K562 (cell line): ENCODE results near the gene DYRK2. TPM values are rescaled to one million over a fixed set of nuclear protein-coding genes. Genes with fewer than 3 reads are reported as not detected.

Source experiments
- ATAC-seq: fragments of 200-7000 bp; cut with Tn5 transposase; 3 replicates; pipeline ENCODE4 v1.9.1; 2020; ENCODE audit warnings: moderate library complexity
- BruUV-seq: library from RNA; stranded (reverse); fragments of 400-500 nt; replicated peaks from 2 replicates; lab custom pipeline; 2021; lab: Mats Ljungman, UMichigan
- CTCF ChIA-PET: fragments of 300-600 bp; formaldehyde crosslinking; extraction: SDS; loops from one replicate; lab custom pipeline; 2021; ENCODE audit warnings: low intra/inter-chr PET ratio; lab: Yijun Ruan, JAX
- POLR2A ChIA-PET: fragments of 300-600, 350-650 bp; sonication (Branson Sonifier 250); formaldehyde crosslinking; extraction: SDS; loops from one replicate; lab custom pipeline; 2021; ENCODE audit warnings: antibody characterized with exemption, inconsistent platforms; lab: Yijun Ruan, JAX
- DNase-seq, 4 experiments: peaks; one replicate each; pipeline versions ENCODE4 v3.0.0 to v3.0.0-alpha.2; 2011 to 2018; ENCODE audit warnings: low spot score in 3 of 4, mixed read lengths in 3 of 4; ENCODE audit errors: extremely low read depth in 1 of 4
- FAIRE-seq: peaks from 2 replicates; lab custom pipeline; 2011; peaks lifted over from hg19 to GRCh38; lab: Jason Lieb, UNC
- H2AFZ ChIP-seq: 2 replicates; pipeline ENCODE4 v1.6.0; 2011; ENCODE audit warnings: low read depth, low read length, control low read depth, inconsistent platforms
- H3K27ac ChIP-seq: fragments of 200-600 bp; 3 replicates; pipeline ENCODE4 v1.8.0; 2011; ENCODE audit warnings: low read depth, mild to moderate bottlenecking, control low read depth, inconsistent platforms, low read length, moderate library complexity, mixed read lengths; ENCODE audit errors: extremely low read depth
- H3K27me3 ChIP-seq, 2 experiments: fragments of 300-600 bp in 1 of 2; 2 replicates in 1 of 2; 3 replicates in 1 of 2; pipeline versions ENCODE4 v1.6.0 to v1.8.0; 2011; ENCODE audit warnings: inconsistent platforms in 2 of 2, low read length in 2 of 2, mild to moderate bottlenecking in 1 of 2, mixed read lengths in 1 of 2, moderate library complexity in 1 of 2; ENCODE audit not compliant: control insufficient read depth in 2 of 2, insufficient read depth in 2 of 2
- H3K36me3 ChIP-seq: fragments of 300-600 bp; 3 replicates; pipeline ENCODE4 v1.8.0; 2011; ENCODE audit warnings: mild to moderate bottlenecking, low read length, inconsistent platforms; ENCODE audit not compliant: control insufficient read depth, insufficient read depth
- H3K4me1 ChIP-seq, 2 experiments: fragments of 200-600 bp in 1 of 2; replicated peaks in 1 of 2; 2 replicates in 1 of 2; 3 replicates in 1 of 2; pipeline versions ENCODE4 v1.5.1 to v1.8.0; 2011; ENCODE audit warnings: inconsistent platforms in 2 of 2, low read length in 2 of 2, mild to moderate bottlenecking in 1 of 2, mixed read lengths in 1 of 2, moderate library complexity in 1 of 2; ENCODE audit not compliant: control insufficient read depth in 2 of 2, insufficient read depth in 2 of 2
- H3K4me2 ChIP-seq: 2 replicates; pipeline ENCODE4 v1.6.1; 2011; ENCODE audit warnings: low read length, control low read depth, inconsistent platforms, mixed read lengths; ENCODE audit not compliant: insufficient read depth
- H3K4me3 ChIP-seq: fragments of 200-600 bp; sonication (generic), shearing (Covaris generic); 2 replicates; pipeline ENCODE4 v1.5.1; 2016; ENCODE audit warnings: control low read depth, inconsistent platforms
- H3K79me2 ChIP-seq: fragments of 200-600 bp; 3 replicates; pipeline ENCODE4 v1.8.0; 2011; ENCODE audit warnings: low read length, inconsistent platforms; ENCODE audit not compliant: control insufficient read depth, insufficient read depth
- H3K9ac ChIP-seq, 2 experiments: 2 replicates each; pipeline versions ENCODE4 v1.6.0 to v1.6.1; 2011; ENCODE audit warnings: low read depth in 2 of 2, low read length in 2 of 2, control low read depth in 1 of 2, inconsistent platforms in 1 of 2, mild to moderate bottlenecking in 1 of 2, mixed read lengths in 1 of 2; ENCODE audit not compliant: insufficient read depth in 1 of 2
- H3K9me1 ChIP-seq: one replicate; pipeline ENCODE4 v1.6.0; 2011; ENCODE audit warnings: inconsistent platforms, mild to moderate bottlenecking, low read length, moderate library complexity; ENCODE audit not compliant: control insufficient read depth, insufficient read depth
- H3K9me3 ChIP-seq: replicated peaks from 2 replicates; pipeline ENCODE4 v1.5.1; 2011; ENCODE audit warnings: low read depth, low read length, inconsistent platforms; ENCODE audit not compliant: control insufficient read depth, insufficient read depth
- H4K20me1 ChIP-seq: replicated peaks from 2 replicates; pipeline ENCODE4 v1.6.1; 2011; ENCODE audit warnings: low read length, inconsistent platforms, mixed read lengths; ENCODE audit not compliant: control insufficient read depth, insufficient read depth
- CHAMP1 ChIP-seq: fragments of 450-650 bp; IDR thresholded peaks from 2 replicates; pipeline ENCODE4 v1.6.1; 2016; ENCODE audit warnings: mild to moderate bottlenecking
- CTCFL ChIP-seq: IDR thresholded peaks from 2 replicates; pipeline ENCODE4 v1.6.1; 2011; ENCODE audit warnings: borderline replicate concordance, low read depth, mild to moderate bottlenecking, moderate library complexity, low read length; ENCODE audit not compliant: insufficient read depth, poor library complexity, severe bottlenecking
- DIDO1 ChIP-seq: fragments of 450-650 bp; IDR thresholded peaks from 2 replicates; pipeline ENCODE4 v1.6.1; 2016; ENCODE audit warnings: low read depth, missing biosample characterization, missing genetic modification characterization
- ESRRA ChIP-seq: fragments of 450-650 bp; IDR thresholded peaks from 2 replicates; pipeline ENCODE4 v1.6.1; 2014; ENCODE audit warnings: low read depth, mild to moderate bottlenecking, moderate library complexity, borderline replicate concordance
- GTF2A2 ChIP-seq: IDR thresholded peaks from 2 replicates; pipeline ENCODE4 v1.6.1; 2016; ENCODE audit warnings: mild to moderate bottlenecking, missing genetic modification characterization, missing compliant biosample characterization
- MCM2 ChIP-seq: fragments of 450-650 bp; IDR thresholded peaks from 2 replicates; pipeline ENCODE4 v1.6.1; 2017; ENCODE audit warnings: low read depth, mild to moderate bottlenecking
- MIER1 ChIP-seq: fragments of 450-650 bp; IDR thresholded peaks from 2 replicates; pipeline ENCODE4 v1.6.1; 2016; ENCODE audit warnings: antibody characterized with exemption, mild to moderate bottlenecking, low read depth
- XRCC4 ChIP-seq: IDR thresholded peaks from one replicate; pipeline ENCODE4 v1.6.1; 2011; ENCODE audit not compliant: insufficient read depth, insufficient read length; ENCODE audit errors: extremely low read depth
- ZNF140 ChIP-seq: fragments of 250-450 bp; sonication (Bioruptor Pico); IDR thresholded peaks from 2 replicates; pipeline ENCODE4 v1.8.0; 2021; ENCODE audit warnings: moderate library complexity, mild to moderate bottlenecking, inconsistent platforms
- ZNF655 ChIP-seq: fragments of 250-450 bp; sonication (Bioruptor Pico); IDR thresholded peaks from 2 replicates; pipeline ENCODE4 v1.5.0; 2021
- WGBS: fragments of 100-300 bp; shearing (Covaris generic); methylation state at CpG from one replicate; pipeline ENCODE4 v1.1.6; 2016; ENCODE audit warnings: low coverage, mixed read lengths; ENCODE audit not compliant: insufficient coverage; ENCODE audit errors: missing lambda C conversion rate; 5-methylcytosine and 5-hydroxymethylcytosine counted together
- in situ Hi-C: fragments of 300-500 bp; cut with MboI; formaldehyde crosslinking; loops from 4 replicates; pipeline ENCODE4 v1.15.0; 2018; ENCODE audit warnings: inconsistent platforms, mixed read lengths
- intact Hi-C: fragments of 100-400 bp; cut with micrococcal nuclease; formaldehyde crosslinking; loops from 2 replicates; pipeline ENCODE4 v1.14.2; 2022
- polyA plus RNA-seq, 8 experiments: library from polyadenylated mRNA; depleted of rRNA in 4 of 8; stranded (reverse) in 5 of 8; unstranded in 3 of 8; fragments of >200 nt; fragmentation: Nextera tagmentation in 2 of 8; fragmentation: Illumina TruSeq in 1 of 8; extraction: Ambion mirVana in 2 of 8; extraction: Trizol in 1 of 8; gene quantifications; 2 replicates each; pipeline versions ENCODE4 v1.2.1 to v1.2.3, GENCODE V29; 2011 to 2014; ENCODE audit warnings: inconsistent platforms in 1 of 8, missing spikeins in 1 of 8
- total RNA-seq, 7 experiments: library from RNA; depleted of rRNA in 6 of 7; stranded (reverse); fragments of >200 nt in 6 of 7; fragmentation: Illumina TruSeq in 2 of 7; extraction: Trizol in 2 of 7; gene quantifications; 2 replicates each; pipeline versions ENCODE4 v1.2.1 to v1.2.3, GENCODE V29; 2011 to 2021; ENCODE audit warnings: low replicate concordance in 1 of 7

The DYRK2 gene
- total and polyA plus RNA-seq, 9 of the 15 experiments (the other 6 are each of a cell fraction or from before 2014, with no cell fraction given) = 1.7 to 15.4 (median 8.4) TPM

GRCh38 chr12:67701121-67701520, 52.6 kb downstream of the DYRK2 start:
- BruUV-seq = no TSS peak
- Histone ChIP-seq H3K79me2 (no peaks in the 10 kb centered on the region), H3K9ac (no peak overlapping the region), H2AFZ (no peak overlapping the region), H3K9me1 (no peaks in the 10 kb centered on the region), H3K4me2 (no peak overlapping the region), H3K27ac (no peak overlapping the region), H3K27me3 (no peaks in the 10 kb centered on the region; a peak in 1 of 5 replicates), H3K36me3 (no peaks in the 10 kb centered on the region), H4K20me1 (no peaks in the 10 kb centered on the region), H3K4me1 (no peaks in the 10 kb centered on the region; a peak in 1 of 5 replicates), H3K4me3 (no peak overlapping the region), H3K9me3 (no peaks in the 10 kb centered on the region)
- DNase-seq (no peak), ATAC-seq (no peak), FAIRE-seq (no peak)
- WGBS = 0% methylated on average over 2 of the region's 2 CpGs
- TF ChIP-seq MCM2 = no peak
- no peak for TF ChIP-seq DIDO1 (tag)
- no peak for TF ChIP-seq ZNF140 (CRISPR knock-in tag)
- no peak for TF ChIP-seq ESRRA
- no peak for TF ChIP-seq GTF2A2
- no peak for TF ChIP-seq ZNF655 (CRISPR knock-in tag)
- no peak for TF ChIP-seq XRCC4
- no peak for TF ChIP-seq MIER1
- TF ChIP-seq CTCFL = no peak
- TF ChIP-seq CHAMP1 = no peak
- intact Hi-C loops (no loop called here), in situ Hi-C loops (no loop called here)
- CTCF ChIA-PET = no interaction called here
- POLR2A ChIA-PET = interaction anchor here (0.5 kb wide), 1 partner anchor 199 kb away, joined by 3 read pairs; no protein-coding TSS in a partner anchor
